Motor neuron (in vitro differentiated cells): ENCODE data around the gene APOF. TPM values are rescaled to one million over a fixed set of nuclear protein-coding genes. Genes with fewer than 3 reads are reported as not detected.
"Not testable (repeated sequence)": the region's sequence is repeated elsewhere in the genome, so short reads cannot be mapped to it uniquely, and the experiment has no call there.

Experiments
- ATAC-seq, 8 experiments: fragments of 200-7000 bp; cut with Tn5 transposase; replicated peaks in 6 of 8; 2 replicates each; pipeline ENCODE4 v1.8.0; 2021; ENCODE audit warnings: mild to moderate bottlenecking in 8 of 8, moderate library complexity in 8 of 8
- H3K27ac ChIP-seq, 2 donors: fragments of 250-450 bp; sonication (Bioruptor Pico); 2 replicates each; pipeline ENCODE4 v1.9.0; 2021; ENCODE audit warnings: antibody characterized with exemption in 2 of 2, mild to moderate bottlenecking in 2 of 2, moderate library complexity in 1 of 2
- H3K4me1 ChIP-seq, 2 donors: fragments of 250-450 bp; sonication (Bioruptor Pico); replicated peaks in 1 of 2; 2 replicates each; pipeline ENCODE4 v1.6.1; 2021; ENCODE audit warnings: antibody characterized with exemption in 2 of 2, mild to moderate bottlenecking in 2 of 2, moderate library complexity in 1 of 2
- H3K4me3 ChIP-seq, 5 donors: fragments of 250-450 bp; sonication (Bioruptor Pico); 2 replicates each; pipeline ENCODE4 v1.9.0; 2021; ENCODE audit warnings: antibody characterized with exemption in 5 of 5, mild to moderate bottlenecking in 5 of 5, moderate library complexity in 4 of 5
- WGBS, 10 experiments: fragments of 450-650 bp; shearing (Covaris generic); methylation state at CpG; one replicate each; pipeline ENCODE4 v1.0.0; 2022; 5-methylcytosine and 5-hydroxymethylcytosine counted together
- in situ Hi-C, 9 experiments: fragments of 400-800 bp; cut with MboI; loops; one replicate each; pipeline ENCODE4 v1.15.0; 2021; ENCODE audit warnings: low sequenced_read_pairs in 9 of 9, low pct_unique_long_range_greater_than_20kb in 2 of 9; ENCODE audit not compliant: unreplicated experiment in 9 of 9
- total RNA-seq, 8 experiments: library from RNA; unstranded; fragments of 300-600 nt; gene quantifications; 2 replicates each; pipeline versions ENCODE4 v1.2.3 to v1.2.4, GENCODE V29; 2022

Gene APOF
- total RNA-seq, 8 experiments from 2014 or later = 0.14 to 0.76 (median 0.36) TPM; not detected in 1

- WGBS, 10 experiments = 83 to 100% (median 100%) methylated on average over 1 to 6 of the region's 8 CpGs; no CpG with 5 or more reads in 1 of the 10 experiments
- H3K27ac ChIP-seq, ATAC-seq, in situ Hi-C loops, H3K4me3 ChIP-seq: not testable (repeated sequence)
- peaks cover 8 to 12% of the 10 kb centered on the region in 2 donors for H3K4me1 ChIP-seq
Measured at GRCh38 chr12:56335527-56335926, 27.1 kb downstream of the APOF start.

- 0 to 83% (median 0%) methylated on average over 1 to 5 of the region's 6 CpGs; no CpG with 5 or more reads in 3 of the 10 experiments for WGBS, 10 experiments
- ATAC-seq = no peak
- in situ Hi-C loops = no loop called here
- Histone ChIP-seq H3K4me3 (peak overlapping the region; percentile 42 to 66 (median 56)), H3K4me1 (peaks cover 8 to 12% of the 10 kb centered on the region in 2 donors), H3K27ac (peak overlapping the region; percentile 19 to 86)
Measured at GRCh38 chr12:56334490-56334793, 28.2 kb downstream of the APOF start.

GRCh38 chr12:56333679-56334489 is 28.8 kb downstream of the APOF start, which contains the start of gene PAN2:
TSS of gene PAN2 (minus strand) at chr12:56334000. CDS start at chr12:56333094, 906 bp downstream.
- Histone ChIP-seq H3K4me1 (peaks cover 8 to 12% of the 10 kb centered on the region in 2 donors), H3K27ac (peak within 1 kb of the TSS; percentile 63 to 86), H3K4me3 (peak within 1 kb of the TSS; percentile 42 to 66 (median 56))
- peak; percentile 86 to 99 (median 99) for ATAC-seq
- in situ Hi-C loops = no loop called here
- WGBS, 10 experiments = 0 to 6% (median 0%) methylated on average over 1 to 27 of the region's 45 CpGs

GRCh38 chr12:56333197-56333678 is 29.4 kb downstream of the APOF start:
- Histone ChIP-seq H3K4me3 (peak overlapping the region; percentile 42 to 66 (median 56)), H3K27ac (peak overlapping the region; percentile 63 to 86), H3K4me1 (peaks cover 8 to 12% of the 10 kb centered on the region in 2 donors)
- in situ Hi-C loops = no loop called here
- ATAC-seq = no peak
- WGBS, 10 experiments = 0% methylated on average over 2 of the region's 8 CpGs; no CpG with 5 or more reads in 8 of the 10 experiments

- H3K4me1 ChIP-seq = peaks cover 8 to 12% of the 10 kb centered on the region in 2 donors
- peak overlapping the region; percentile 42 to 66 (median 56) for H3K4me3 ChIP-seq
- peak in 1 of 8 experiments; percentile 0 for ATAC-seq
- in situ Hi-C loops = no loop called here
- H3K27ac ChIP-seq = peak overlapping the region; percentile 63 to 86
- 33 to 100% (median 83%) methylated on average over 1 to 7 of the region's 11 CpGs; no CpG with 5 or more reads in 2 of the 10 experiments for WGBS, 10 experiments
Measured at GRCh38 chr12:56332512-56333196, 30.0 kb downstream of the APOF start.

- WGBS, 10 experiments = 77 to 100% (median 96%) methylated on average over 1 to 7 of the region's 7 CpGs; no CpG with 5 or more reads in 1 of the 10 experiments
- in situ Hi-C loops = no loop called here
Measured at GRCh38 chr12:56330936-56331490, 31.6 kb downstream of the APOF start.

GRCh38 chr12:56326533-56326932 is 36.1 kb downstream of the APOF start:
- no peak overlapping the region for H3K4me3 ChIP-seq
- H3K27ac ChIP-seq = no peak overlapping the region
- ATAC-seq = no peak
- in situ Hi-C loops = no loop called here
- H3K4me1 ChIP-seq = no peaks in the 10 kb centered on the region
- WGBS, 10 experiments = 60 to 100% (median 100%) methylated on average over 1 to 5 of the region's 6 CpGs; no CpG with 5 or more reads in 3 of the 10 experiments

More at GRCh38 chr12:56330936-56331490, 31.6 kb downstream of the APOF start:
- H3K4me3 ChIP-seq = no peak overlapping the region
- ATAC-seq = no peak
- H3K27ac ChIP-seq = no peak overlapping the region
- H3K4me1 ChIP-seq = peaks cover 8 to 12% of the 10 kb centered on the region in 2 donors

GRCh38 chr12:56326126-56326525 is 36.5 kb downstream of the APOF start:
- 89 to 100% (median 93%) methylated on average over 1 to 5 of the region's 8 CpGs; no CpG with 5 or more reads in 3 of the 10 experiments for WGBS, 10 experiments
- Histone ChIP-seq H3K27ac (no peak overlapping the region), H3K4me1 (no peaks in the 10 kb centered on the region), H3K4me3 (no peak overlapping the region)
- ATAC-seq = no peak
- in situ Hi-C loops = no loop called here

- WGBS, 10 experiments = 70 to 100% (median 95%) methylated on average over 1 to 5 of the region's 6 CpGs; no CpG with 5 or more reads in 3 of the 10 experiments
- in situ Hi-C loops = no loop called here
- no peak overlapping the region for H3K27ac ChIP-seq
- no peaks in the 10 kb centered on the region for H3K4me1 ChIP-seq
- H3K4me3 ChIP-seq = no peak overlapping the region
- ATAC-seq = no peak
Measured at GRCh38 chr12:56324206-56324605, 38.5 kb downstream of the APOF start.

- H3K4me1 ChIP-seq, in situ Hi-C loops: not testable (repeated sequence)
- 80 to 100% (median 100%) methylated on average over 1 to 3 of the region's 8 CpGs; no CpG with 5 or more reads in 1 of the 10 experiments for WGBS, 10 experiments
Measured at GRCh38 chr12:56321610-56322009, 41.0 kb downstream of the APOF start.

GRCh38 chr12:56321027-56321426 is 41.6 kb downstream of the APOF start:
- Histone ChIP-seq H3K27ac (no peak overlapping the region), H3K4me1 (peaks cover 7 to 9% of the 10 kb centered on the region in 2 donors), H3K4me3 (no peak overlapping the region)
- ATAC-seq = no peak
- 71 to 100% (median 86%) methylated on average over 1 to 2 of the region's 2 CpGs; no CpG with 5 or more reads in 3 of the 10 experiments for WGBS, 10 experiments
- in situ Hi-C loops = no loop called here

More at GRCh38 chr12:56321610-56322009, 41.0 kb downstream of the APOF start:
- H3K27ac ChIP-seq, ATAC-seq, H3K4me3 ChIP-seq: not testable (repeated sequence)

GRCh38 chr12:56317675-56318074 is 45.0 kb downstream of the APOF start:
- H3K27ac ChIP-seq = no peak overlapping the region
- no peak overlapping the region for H3K4me3 ChIP-seq

More at GRCh38 chr12:56317675-56318074, 45.0 kb downstream of the APOF start:
- no peak for ATAC-seq
- in situ Hi-C loops = no loop called here
- H3K4me1 ChIP-seq = peaks cover 9 to 15% of the 10 kb centered on the region in 2 donors
- 75 to 100% (median 92%) methylated on average over 1 to 3 of the region's 3 CpGs; no CpG with 5 or more reads in 1 of the 10 experiments for WGBS, 10 experiments
